HepG2 (cell line): ENCODE measurements around the gene ZNF275. TPM values are rescaled to one million over a fixed set of nuclear protein-coding genes. Genes with fewer than 3 reads are reported as not detected.

Source experiments
- ATAC-seq: fragments of 200-7000 bp; cut with Tn5 transposase; 3 replicates; pipeline ENCODE4 v1.9.1; 2020; ENCODE audit warnings: mild to moderate bottlenecking, moderate library complexity
- Bru-seq: library from RNA; stranded (reverse); fragments of 400-500 nt; gene quantifications from one replicate; lab custom pipeline; 2021; lab: Mats Ljungman, UMichigan
- BruChase-seq, 2 experiments: library from RNA; stranded (reverse); fragments of 400-500 nt; gene quantifications; one replicate each; lab custom pipeline; 2021; lab: Mats Ljungman, UMichigan
- BruUV-seq: library from RNA; stranded (reverse); fragments of 400-500 nt; replicated peaks from 2 replicates; lab custom pipeline; 2021; lab: Mats Ljungman, UMichigan
- CTCF ChIA-PET: fragments of 300-600 bp; formaldehyde crosslinking; extraction: SDS; loops from one replicate; lab custom pipeline; 2021; ENCODE audit warnings: low total read pairs, inconsistent platforms, low intra/inter-chr PET ratio; lab: Yijun Ruan, JAX
- POLR2A ChIA-PET: fragments of 350-600 bp; sonication (Branson Sonifier 250); formaldehyde crosslinking; loops from one replicate; lab custom pipeline; 2020; ENCODE audit warnings: antibody characterized with exemption, inconsistent platforms; lab: Yijun Ruan, JAX
- DNase-seq: peaks from one replicate; pipeline ENCODE4 v3.0.0-alpha.2; 2015; ENCODE audit warnings: low spot score
- FAIRE-seq: peaks from 3 replicates; lab custom pipeline; 2011; peaks lifted over from hg19 to GRCh38; lab: Jason Lieb, UNC
- H2AFZ ChIP-seq: one replicate; pipeline ENCODE4 v1.6.1; 2011; ENCODE audit warnings: low read length, inconsistent platforms
- H3K27ac ChIP-seq: fragments of 300-600 bp; 3 replicates; pipeline ENCODE4 v1.8.0; 2011; ENCODE audit warnings: mixed run types, mild to moderate bottlenecking, mixed read lengths, low read length, inconsistent platforms; ENCODE audit not compliant: insufficient read depth; ENCODE audit errors: extremely low read length
- H3K27me3 ChIP-seq, 2 experiments: fragments of 200-600 bp in 1 of 2; 2 replicates in 1 of 2; 3 replicates in 1 of 2; pipeline versions ENCODE4 v1.6.0 to v1.8.0; 2011; ENCODE audit warnings: low read length in 2 of 2, mild to moderate bottlenecking in 2 of 2, moderate library complexity in 2 of 2, inconsistent platforms in 1 of 2; ENCODE audit not compliant: insufficient read depth in 2 of 2, control insufficient read depth in 1 of 2
- H3K36me3 ChIP-seq, 2 experiments: fragments of 200-600 bp in 1 of 2; replicated peaks in 1 of 2; 2 replicates in 1 of 2; 3 replicates in 1 of 2; pipeline versions ENCODE4 v1.5.1 to v1.8.0; 2011; ENCODE audit warnings: low read length in 2 of 2, inconsistent platforms in 1 of 2; ENCODE audit not compliant: insufficient read depth in 2 of 2, control insufficient read depth in 1 of 2
- H3K4me1 ChIP-seq: 2 replicates; pipeline ENCODE4 v1.5.1; 2012; ENCODE audit warnings: low read length, inconsistent platforms; ENCODE audit not compliant: insufficient read depth
- H3K4me2 ChIP-seq: 2 replicates; pipeline ENCODE4 v1.6.0; 2011; ENCODE audit warnings: low read depth, low read length, inconsistent platforms
- H3K4me3 ChIP-seq, 3 experiments: fragments of 200-600 bp in 1 of 3; sonication (generic), shearing (Covaris generic) in 1 of 3; replicated peaks in 1 of 3; 2 replicates each; pipeline ENCODE4 v1.5.1; 2011 to 2016; ENCODE audit warnings: low read length in 3 of 3, inconsistent platforms in 2 of 3, low read depth in 2 of 3, mild to moderate bottlenecking in 2 of 3, control low read depth in 1 of 3, mixed read lengths in 1 of 3; ENCODE audit not compliant: insufficient read depth in 1 of 3
- H3K79me2 ChIP-seq: one replicate; pipeline ENCODE4 v1.6.1; 2011; ENCODE audit warnings: low read length, inconsistent platforms; ENCODE audit not compliant: insufficient read depth
- H3K9ac ChIP-seq: 2 replicates; pipeline ENCODE4 v1.6.0; 2011; ENCODE audit warnings: mild to moderate bottlenecking, low read depth, low read length, inconsistent platforms; ENCODE audit not compliant: insufficient read depth
- H3K9me3 ChIP-seq: 2 replicates; pipeline ENCODE4 v1.5.1; 2012; ENCODE audit warnings: mild to moderate bottlenecking, low read length
- H4K20me1 ChIP-seq: 2 replicates; pipeline ENCODE4 v1.6.0; 2011; ENCODE audit warnings: inconsistent platforms, mild to moderate bottlenecking, low read length, moderate library complexity; ENCODE audit not compliant: insufficient read depth
- BRCA1 ChIP-seq: sonication (generic); formaldehyde crosslinking; IDR thresholded peaks from 2 replicates; pipeline ENCODE4 v1.4.0; 2020; ENCODE audit warnings: missing genetic modification reagents
- HOXA3 ChIP-seq: sonication (generic); formaldehyde crosslinking; IDR thresholded peaks from 2 replicates; pipeline ENCODE4 v1.5.0; 2020; ENCODE audit warnings: missing genetic modification reagents
- KLF13 ChIP-seq: sonication (generic); formaldehyde crosslinking; IDR thresholded peaks from 2 replicates; pipeline ENCODE4 v1.4.0; 2020; ENCODE audit warnings: mild to moderate bottlenecking, missing genetic modification reagents
- MAF1 ChIP-seq: sonication (generic); formaldehyde crosslinking; IDR thresholded peaks from 2 replicates; pipeline ENCODE4 v1.5.0; 2020; ENCODE audit warnings: missing genetic modification reagents, borderline replicate concordance
- NFYB ChIP-seq: sonication (generic); formaldehyde crosslinking; IDR thresholded peaks from 2 replicates; pipeline ENCODE4 v1.4.0; 2020; ENCODE audit warnings: missing genetic modification reagents
- PHF8 ChIP-seq: sonication (generic); formaldehyde crosslinking; IDR thresholded peaks from 2 replicates; pipeline ENCODE4 v1.5.0; 2020; ENCODE audit warnings: missing genetic modification reagents
- POLR2G ChIP-seq: fragments of 200-400 bp; formaldehyde crosslinking; IDR thresholded peaks from 2 replicates; pipeline ENCODE4 v1.6.1; 2018; ENCODE audit warnings: mild to moderate bottlenecking, low read depth, low read length, moderate library complexity
- ZFY ChIP-seq: sonication (generic); formaldehyde crosslinking; IDR thresholded peaks from 2 replicates; pipeline ENCODE4 v1.4.0; 2020; ENCODE audit warnings: missing genetic modification reagents
- WGBS: methylation state at CpG from one replicate; pipeline ENCODE4 v1.1.6; 2017; ENCODE audit warnings: low lambda C conversion rate; 5-methylcytosine and 5-hydroxymethylcytosine counted together
- in situ Hi-C: cut with HindIII; loops from 2 replicates; pipeline ENCODE4 v1.10.0; 2017; ENCODE audit warnings: low pct_unique_long_range_greater_than_20kb; ENCODE audit not compliant: extremely low pct_ligation_motif_present
- intact Hi-C: fragments of 100-400 bp; cut with micrococcal nuclease; formaldehyde crosslinking; loops from one replicate; pipeline ENCODE4 v1.10.0; 2022; ENCODE audit not compliant: unreplicated experiment
- long read RNA-seq, 2 experiments: library from RNA in 1 of 2; library from polyadenylated mRNA in 1 of 2; stranded (forward) in 1 of 2; unstranded in 1 of 2; transcript quantifications; one replicate each; pipeline ENCODE4 v2.0.0, GENCODE V29; 2019 to 2022
- polyA minus RNA-seq, 3 experiments: library from RNA; depleted of rRNA, polyadenylated mRNA; stranded (reverse); fragments of >200 nt; gene quantifications; 2 replicates each; pipeline ENCODE4 v1.2.3, GENCODE V29; 2011; ENCODE audit warnings: low replicate concordance in 1 of 3
- polyA plus RNA-seq, 8 experiments: library from polyadenylated mRNA; depleted of rRNA in 3 of 8; stranded (reverse) in 7 of 8; unstranded in 1 of 8; fragments of >200 nt; fragmentation: Illumina TruSeq in 4 of 8; extraction: Trizol in 4 of 8; gene quantifications; 2 replicates each; pipeline versions ENCODE4 v1.2.1 to v1.2.3, GENCODE V29; 2011 to 2016; ENCODE audit warnings: low read depth in 4 of 8, missing spikeins in 1 of 8, mixed read lengths in 1 of 8; ENCODE audit not compliant: insufficient read depth in 1 of 8
- total RNA-seq, 5 experiments: library from RNA; depleted of rRNA; stranded (reverse); fragments of >200 nt; fragmentation: Illumina TruSeq; extraction: Trizol; gene quantifications; 2 replicates each; pipeline ENCODE4 v1.2.3, GENCODE V29; 2016; ENCODE audit warnings: low read depth in 1 of 5
- TF ChIP-seq, protein P1 (sequence below): sonication (generic); formaldehyde crosslinking; IDR thresholded peaks from 2 replicates; pipeline ENCODE4 v1.5.1; 2020; ENCODE audit warnings: mild to moderate bottlenecking, missing genetic modification reagents, moderate library complexity
- TF ChIP-seq, protein P2 (sequence below): IDR thresholded peaks from 2 replicates; pipeline ENCODE4 v1.6.1; 2016; ENCODE audit warnings: missing genetic modification reagents, missing compliant biosample characterization

The ZNF275 gene, protein sequence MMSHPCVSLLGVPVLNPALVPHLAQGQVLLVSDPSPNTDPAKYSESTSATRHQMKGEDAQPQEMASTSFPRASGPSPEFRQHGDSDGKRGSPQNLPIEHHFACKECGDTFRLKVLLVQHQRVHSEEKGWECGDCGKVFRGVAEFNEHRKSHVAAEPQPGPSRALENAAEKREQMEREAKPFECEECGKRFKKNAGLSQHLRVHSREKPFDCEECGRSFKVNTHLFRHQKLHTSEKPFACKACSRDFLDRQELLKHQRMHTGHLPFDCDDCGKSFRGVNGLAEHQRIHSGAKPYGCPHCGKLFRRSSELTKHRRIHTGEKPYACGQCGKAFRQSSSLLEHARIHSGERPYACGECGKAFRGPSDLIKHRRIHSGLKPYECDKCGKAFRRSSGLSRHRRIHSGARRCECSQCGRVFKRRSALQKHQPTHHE
- total RNA-seq (2016; rRNA removed; fragmentation: Illumina TruSeq; extraction: Trizol) (6.4 and 9.5 TPM in 2 replicates), polyA plus RNA-seq (2011; rRNA removed) (11.1 and 11.8 TPM in 2 replicates), polyA minus RNA-seq (2011; rRNA and poly(A)+ RNA removed; ENCODE audit: low replicate concordance) (8.3 and 23.4 TPM in 2 replicates), Bru-seq, nascent RNA (percentile 85 among the genes with signal in this experiment), BruChase-seq, experiment 1, labeled RNA remaining after a 6-hour chase (percentile 92 among the genes with signal in this experiment), BruChase-seq, experiment 2, labeled RNA remaining after a 2-hour chase (percentile 94 among the genes with signal in this experiment)
- total RNA-seq (2016; cell fraction: cytosol; rRNA removed; fragmentation: Illumina TruSeq; extraction: Trizol; ENCODE audit: low read depth): 0.97 and 1.0 TPM in 2 replicates
- total RNA-seq (2016; cell fraction: insoluble cytoplasmic fraction; rRNA removed; fragmentation: Illumina TruSeq; extraction: Trizol): 6.2 and 8.0 TPM in 2 replicates
- total RNA-seq (2016; cell fraction: membrane; rRNA removed; fragmentation: Illumina TruSeq; extraction: Trizol): 4.4 and 4.5 TPM in 2 replicates
- total RNA-seq (2016; cell fraction: nucleus; rRNA removed; fragmentation: Illumina TruSeq; extraction: Trizol): 7.7 and 8.6 TPM in 2 replicates
- polyA plus RNA-seq (2011; cell fraction: cytosol; rRNA removed): 8.5 and 10.9 TPM in 2 replicates
- polyA plus RNA-seq (2011; cell fraction: nucleus; rRNA removed): 17.6 and 17.9 TPM in 2 replicates
- polyA plus RNA-seq (2012): 6.0 and 6.7 TPM in 2 replicates
- polyA plus RNA-seq (2016; cell fraction: cytosol; fragmentation: Illumina TruSeq; extraction: Trizol; ENCODE audit: low read depth): 0.53 and 0.69 TPM in 2 replicates
- polyA plus RNA-seq (2016; cell fraction: insoluble cytoplasmic fraction; fragmentation: Illumina TruSeq; extraction: Trizol; ENCODE audit: low read depth): 8.9 and 9.7 TPM in 2 replicates
- 2.7 and 3.0 TPM in 2 replicates for polyA plus RNA-seq (2016; cell fraction: membrane; fragmentation: Illumina TruSeq; extraction: Trizol; ENCODE audit: low read depth)
- polyA plus RNA-seq (2016; cell fraction: nucleus; fragmentation: Illumina TruSeq; extraction: Trizol; ENCODE audit: insufficient read depth, low read depth): 15.4 and 17.7 TPM in 2 replicates
- polyA minus RNA-seq (2011; cell fraction: cytosol; rRNA and poly(A)+ RNA removed): 8.7 and 10.3 TPM in 2 replicates
- polyA minus RNA-seq (2011; cell fraction: nucleus; rRNA and poly(A)+ RNA removed): 13.6 and 14.9 TPM in 2 replicates
- long read RNA-seq, experiment 1, partial matches to known transcripts: 0 of 4 reads
- long read RNA-seq, experiment 1, other reads (novel, unspliced or antisense): 4 of 4 reads
- long read RNA-seq, experiment 2, full-length matches to known transcripts: 1 of 19 reads
- long read RNA-seq, experiment 2, partial matches to known transcripts: 0 of 19 reads
- long read RNA-seq, experiment 2, other reads (novel, unspliced or antisense): 18 of 19 reads

DNA sequence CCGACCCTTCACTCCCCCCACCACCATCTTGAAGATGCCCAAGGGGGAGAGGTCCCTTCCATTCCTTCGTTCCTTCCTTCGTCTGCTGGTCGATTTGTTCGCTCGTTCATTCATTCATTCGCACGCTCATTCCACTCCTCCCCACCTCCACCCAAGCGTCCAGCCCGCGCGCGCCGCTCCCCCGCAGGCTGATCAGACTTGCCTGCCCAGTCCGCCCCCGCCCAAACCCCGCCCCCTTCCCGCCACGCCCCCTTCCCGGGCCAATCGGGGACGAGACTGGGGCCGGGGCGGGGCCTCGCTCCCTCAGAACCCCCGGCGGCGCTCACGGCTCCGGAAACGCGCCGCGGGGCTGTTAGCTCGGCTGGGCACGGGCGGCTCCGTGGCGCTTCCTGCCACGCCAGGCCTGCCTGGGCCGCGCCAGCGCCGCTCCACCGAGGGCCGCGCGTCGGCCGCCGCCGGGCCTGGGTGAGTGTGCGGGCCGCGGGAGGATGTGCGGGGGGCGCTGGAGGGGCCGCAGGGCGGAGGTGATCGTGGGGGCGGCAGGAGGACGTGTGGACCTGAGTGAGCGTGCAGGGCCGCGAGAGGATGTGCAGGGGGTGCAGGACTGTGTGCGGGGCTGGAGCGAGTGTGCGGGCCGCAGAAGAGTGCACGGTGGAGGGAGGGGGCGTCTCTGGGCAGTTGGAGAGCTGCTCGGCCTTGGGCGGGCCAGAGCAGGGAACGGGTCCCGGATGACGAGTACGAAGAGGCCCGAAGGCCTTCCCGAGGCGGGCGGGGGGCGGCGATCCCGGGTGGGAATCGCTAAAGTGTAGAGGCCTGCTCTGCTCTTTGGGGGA is at the start of gene ZNF275:
ZNF275 (plus strand) TSS at position 333 of the 833 bp plus-strand sequence. CDS start 2,527 bp downstream, outside the sequence.
- peak within 1 kb of the TSS; percentile 69 to 88 (median 76); a peak in 5 of 6 replicates for H3K4me3 ChIP-seq
- CTCF ChIA-PET: no interaction called here
- no TSS peak for BruUV-seq
- H4K20me1 ChIP-seq: no peaks in the 10 kb centered on the region
- 0% methylated on average over 18 of the region's 86 CpGs for WGBS
- no peaks in the 10 kb centered on the region for H3K9me3 ChIP-seq
- POLR2A ChIA-PET: no interaction called here
- H3K27ac ChIP-seq: peak within 1 kb of the TSS; percentile 57
- FAIRE-seq (no peak), DNase-seq (peak; percentile 29), ATAC-seq (peak; percentile 97)
- H3K36me3 ChIP-seq: 0 out of 5 replicates have a peak, but pooled peaks cover 0 to 9% of the 10 kb centered on the region in 2 experiments
- peak within 1 kb of the TSS; percentile 75 for H3K4me2 ChIP-seq
- H3K27me3 ChIP-seq: no peaks in the 10 kb centered on the region
- H3K9ac ChIP-seq: peak within 1 kb of the TSS; percentile 72
- peak within 1 kb of the TSS; percentile 78 for H2AFZ ChIP-seq
- intact Hi-C loops (no loop called here), in situ Hi-C loops (no loop called here)
- H3K4me1 ChIP-seq: peaks cover 37% of the 10 kb centered on the region
- H3K79me2 ChIP-seq: peaks cover 12% of the 10 kb centered on the region
- no peak for TF ChIP-seq BRCA1
- 0 out of 2 replicates have a peak, but pooled peaks have one; percentile 17 for TF ChIP-seq NFYB (CRISPR knock-in tag)
- peak; percentile 91 for TF ChIP-seq ZFY
- no peak for TF ChIP-seq MAF1
- TF ChIP-seq, protein P1, sequence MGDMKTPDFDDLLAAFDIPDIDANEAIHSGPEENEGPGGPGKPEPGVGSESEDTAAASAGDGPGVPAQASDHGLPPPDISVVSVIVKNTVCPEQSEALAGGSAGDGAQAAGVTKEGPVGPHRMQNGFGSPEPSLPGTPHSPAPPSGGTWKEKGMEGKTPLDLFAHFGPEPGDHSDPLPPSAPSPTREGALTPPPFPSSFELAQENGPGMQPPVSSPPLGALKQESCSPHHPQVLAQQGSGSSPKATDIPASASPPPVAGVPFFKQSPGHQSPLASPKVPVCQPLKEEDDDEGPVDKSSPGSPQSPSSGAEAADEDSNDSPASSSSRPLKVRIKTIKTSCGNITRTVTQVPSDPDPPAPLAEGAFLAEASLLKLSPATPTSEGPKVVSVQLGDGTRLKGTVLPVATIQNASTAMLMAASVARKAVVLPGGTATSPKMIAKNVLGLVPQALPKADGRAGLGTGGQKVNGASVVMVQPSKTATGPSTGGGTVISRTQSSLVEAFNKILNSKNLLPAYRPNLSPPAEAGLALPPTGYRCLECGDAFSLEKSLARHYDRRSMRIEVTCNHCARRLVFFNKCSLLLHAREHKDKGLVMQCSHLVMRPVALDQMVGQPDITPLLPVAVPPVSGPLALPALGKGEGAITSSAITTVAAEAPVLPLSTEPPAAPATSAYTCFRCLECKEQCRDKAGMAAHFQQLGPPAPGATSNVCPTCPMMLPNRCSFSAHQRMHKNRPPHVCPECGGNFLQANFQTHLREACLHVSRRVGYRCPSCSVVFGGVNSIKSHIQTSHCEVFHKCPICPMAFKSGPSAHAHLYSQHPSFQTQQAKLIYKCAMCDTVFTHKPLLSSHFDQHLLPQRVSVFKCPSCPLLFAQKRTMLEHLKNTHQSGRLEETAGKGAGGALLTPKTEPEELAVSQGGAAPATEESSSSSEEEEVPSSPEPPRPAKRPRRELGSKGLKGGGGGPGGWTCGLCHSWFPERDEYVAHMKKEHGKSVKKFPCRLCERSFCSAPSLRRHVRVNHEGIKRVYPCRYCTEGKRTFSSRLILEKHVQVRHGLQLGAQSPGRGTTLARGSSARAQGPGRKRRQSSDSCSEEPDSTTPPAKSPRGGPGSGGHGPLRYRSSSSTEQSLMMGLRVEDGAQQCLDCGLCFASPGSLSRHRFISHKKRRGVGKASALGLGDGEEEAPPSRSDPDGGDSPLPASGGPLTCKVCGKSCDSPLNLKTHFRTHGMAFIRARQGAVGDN: peak; percentile 34; the same call in 1 of the 2 replicates
- TF ChIP-seq, protein P2, sequence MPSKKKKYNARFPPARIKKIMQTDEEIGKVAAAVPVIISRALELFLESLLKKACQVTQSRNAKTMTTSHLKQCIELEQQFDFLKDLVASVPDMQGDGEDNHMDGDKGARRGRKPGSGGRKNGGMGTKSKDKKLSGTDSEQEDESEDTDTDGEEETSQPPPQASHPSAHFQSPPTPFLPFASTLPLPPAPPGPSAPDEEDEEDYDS (CRISPR knock-in tag): 0 out of 2 replicates have a peak, but pooled peaks have one; percentile 16
- TF ChIP-seq KLF13: no peak
- TF ChIP-seq PHF8 (CRISPR knock-in tag): peak; percentile 37
- 0 out of 2 replicates have a peak, but pooled peaks have one; percentile 32 for TF ChIP-seq HOXA3 (CRISPR knock-in tag)
- TF ChIP-seq POLR2G: 0 out of 2 replicates have a peak, but pooled peaks have one; percentile 33
